ENCODE measurements around the gene MSANTD1.

Gene MSANTD1

DNA sequence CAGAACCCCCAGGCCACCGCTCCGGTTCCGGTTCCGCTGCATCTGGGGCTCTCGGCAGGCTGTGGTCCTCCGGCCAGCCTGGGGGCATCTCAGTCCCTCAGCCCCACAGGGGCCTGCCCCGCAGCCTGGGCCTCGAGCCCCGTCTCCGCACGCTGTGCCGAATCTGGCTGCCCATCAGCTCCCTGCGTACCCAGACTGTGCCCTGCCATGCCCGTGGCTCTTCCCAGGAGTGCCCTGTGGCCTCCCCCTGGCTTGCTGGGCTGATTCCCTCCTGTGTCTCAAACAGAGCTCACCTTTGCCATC, 830 bp upstream of the MSANTD1 start:
- ChIA-PET CTCF (no interaction called here), POLR2A (no interaction called here)
- DNase-seq (ENCODE audit: extremely low spot score) = no peak
- TF ChIP-seq SP1 (IDR thresholded peaks at IDR 0.05) = no peak
- no peak for TF ChIP-seq FOXK2 (IDR thresholded peaks at IDR 0.05)
- TF ChIP-seq, protein P1, sequence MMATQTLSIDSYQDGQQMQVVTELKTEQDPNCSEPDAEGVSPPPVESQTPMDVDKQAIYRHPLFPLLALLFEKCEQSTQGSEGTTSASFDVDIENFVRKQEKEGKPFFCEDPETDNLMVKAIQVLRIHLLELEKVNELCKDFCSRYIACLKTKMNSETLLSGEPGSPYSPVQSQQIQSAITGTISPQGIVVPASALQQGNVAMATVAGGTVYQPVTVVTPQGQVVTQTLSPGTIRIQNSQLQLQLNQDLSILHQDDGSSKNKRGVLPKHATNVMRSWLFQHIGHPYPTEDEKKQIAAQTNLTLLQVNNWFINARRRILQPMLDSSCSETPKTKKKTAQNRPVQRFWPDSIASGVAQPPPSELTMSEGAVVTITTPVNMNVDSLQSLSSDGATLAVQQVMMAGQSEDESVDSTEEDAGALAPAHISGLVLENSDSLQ (IDR thresholded peaks at IDR 0.05) = no peak
- no peak for TF ChIP-seq FOXM1 (IDR thresholded peaks at IDR 0.05; ENCODE audit: borderline replicate concordance)

GRCh38 chr4:3249711-3250437, 915 bp downstream of the MSANTD1 start:
- ChIA-PET CTCF (no interaction called here), POLR2A (no interaction called here)
- DNase-seq (ENCODE audit: extremely low spot score) = no peak
- TF ChIP-seq, protein P1 (IDR thresholded peaks at IDR 0.05) = no peak
- TF ChIP-seq NFRKB (IDR thresholded peaks at IDR 0.05) = no peak
- TF ChIP-seq FOXM1 (IDR thresholded peaks at IDR 0.05; ENCODE audit: borderline replicate concordance) = no peak
- TF ChIP-seq HDGF (IDR thresholded peaks at IDR 0.05; ENCODE audit: borderline replicate concordance) = no peak
- no peak for TF ChIP-seq ELF4 (IDR thresholded peaks at IDR 0.05)
- TF ChIP-seq FOXA1 (IDR thresholded peaks at IDR 0.05) = no peak
- TF ChIP-seq TARDBP (IDR thresholded peaks at IDR 0.05) = no peak
- no peak for TF ChIP-seq ZNF384 (IDR thresholded peaks at IDR 0.05)
- TF ChIP-seq SP1 (IDR thresholded peaks at IDR 0.05) = no peak
- no peak for TF ChIP-seq LEF1 (IDR thresholded peaks at IDR 0.05; ENCODE audit: borderline replicate concordance)
- TF ChIP-seq FOXK2 (IDR thresholded peaks at IDR 0.05) = no peak
- no peak for TF ChIP-seq L3MBTL2 (conservative IDR thresholded peaks at IDR 0.05)
- no peak for TF ChIP-seq SUZ12 (IDR thresholded peaks at IDR 0.05)
- TF ChIP-seq ARNT (IDR thresholded peaks at IDR 0.05) = no peak
- no peak for TF ChIP-seq BHLHE40 (IDR thresholded peaks at IDR 0.05; ENCODE audit: borderline replicate concordance)
- no peak for TF ChIP-seq CTBP1 (IDR thresholded peaks at IDR 0.05; ENCODE audit: borderline replicate concordance)

DNA sequence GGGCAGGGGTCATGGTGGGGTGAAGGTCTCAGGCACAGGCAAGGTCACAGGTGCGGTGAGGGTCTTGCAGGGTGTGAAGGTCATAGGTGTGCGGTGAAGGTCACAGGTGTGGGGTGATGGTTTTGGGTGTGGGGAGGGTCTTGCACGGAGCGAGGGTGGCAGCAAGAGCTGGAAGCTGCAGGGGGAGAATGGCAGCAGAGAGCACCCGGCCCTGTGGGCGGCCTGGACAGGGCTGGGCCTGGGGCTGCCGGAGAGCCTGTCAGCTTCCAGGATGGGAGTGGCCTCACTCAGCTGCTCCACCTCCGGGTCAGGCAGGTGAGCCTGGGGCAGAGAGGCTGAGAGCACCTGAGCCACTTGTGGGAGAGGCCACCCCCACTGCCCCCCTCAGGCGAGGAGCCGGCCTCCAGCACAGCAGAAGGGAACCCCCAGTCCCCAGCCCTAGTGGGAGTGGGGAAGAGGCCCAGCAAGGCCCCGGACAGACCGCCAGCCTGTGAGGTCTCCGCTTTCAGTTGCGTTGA, 1.5 kb downstream of the MSANTD1 start:
- no peak for DNase-seq (ENCODE audit: extremely low spot score)
- ChIA-PET POLR2A (no interaction called here), CTCF (no interaction called here)
- TF ChIP-seq FOXA1 (IDR thresholded peaks at IDR 0.05) = no peak
- TF ChIP-seq ARNT (IDR thresholded peaks at IDR 0.05) = no peak
- TF ChIP-seq FOXK2 (IDR thresholded peaks at IDR 0.05) = no peak
- TF ChIP-seq CTBP1 (IDR thresholded peaks at IDR 0.05; ENCODE audit: borderline replicate concordance) = no peak
- no peak for TF ChIP-seq NFRKB (IDR thresholded peaks at IDR 0.05)
- TF ChIP-seq ZNF384 (IDR thresholded peaks at IDR 0.05) = no peak
- TF ChIP-seq BHLHE40 (IDR thresholded peaks at IDR 0.05; ENCODE audit: borderline replicate concordance) = no peak
- TF ChIP-seq HDGF (IDR thresholded peaks at IDR 0.05; ENCODE audit: borderline replicate concordance) = no peak
- no peak for TF ChIP-seq SUZ12 (IDR thresholded peaks at IDR 0.05)
- TF ChIP-seq L3MBTL2 (conservative IDR thresholded peaks at IDR 0.05) = no peak
- no peak for TF ChIP-seq ELF4 (IDR thresholded peaks at IDR 0.05)
- TF ChIP-seq FOXM1 (IDR thresholded peaks at IDR 0.05; ENCODE audit: borderline replicate concordance) = no peak
- no peak for TF ChIP-seq TARDBP (IDR thresholded peaks at IDR 0.05)
- TF ChIP-seq SP1 (IDR thresholded peaks at IDR 0.05) = no peak
- TF ChIP-seq LEF1 (IDR thresholded peaks at IDR 0.05; ENCODE audit: borderline replicate concordance) = no peak
- TF ChIP-seq, protein P1 (IDR thresholded peaks at IDR 0.05) = no peak

DNA sequence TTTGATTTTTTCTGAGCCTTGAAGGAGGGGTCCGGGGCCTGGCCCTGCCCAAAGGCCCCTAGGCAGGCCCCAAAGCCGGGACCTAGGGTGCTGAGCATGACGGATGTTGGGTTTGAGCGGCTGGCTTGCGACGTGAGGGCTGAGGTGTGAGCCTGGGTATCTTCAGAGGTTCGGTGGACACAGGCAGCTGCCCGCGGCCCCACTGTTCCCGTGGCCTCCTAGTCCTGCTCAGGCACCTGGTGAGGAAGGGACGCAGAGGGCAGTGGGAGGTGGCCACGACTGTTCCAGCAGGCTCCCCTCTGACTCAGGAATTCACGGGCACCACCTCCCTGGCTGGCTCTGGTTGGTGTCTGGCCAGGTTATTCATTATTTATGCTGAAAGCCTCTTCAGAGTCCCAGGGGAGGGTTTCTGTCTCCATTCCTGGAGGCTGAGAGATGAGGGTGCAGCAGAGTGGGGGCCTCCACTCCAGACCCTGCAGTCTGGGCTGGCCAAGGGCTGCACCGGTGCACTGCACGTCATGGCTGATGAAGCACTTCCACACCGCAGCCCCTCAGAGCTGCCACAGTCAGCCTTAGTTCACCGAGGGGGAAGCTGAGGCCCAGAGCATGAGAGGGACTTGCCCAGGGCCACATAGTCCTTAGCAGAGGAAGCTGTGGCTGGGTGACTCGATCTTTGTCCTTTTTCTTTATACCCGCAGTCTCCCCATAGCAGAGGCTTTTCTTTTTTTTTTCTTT, 2.2 kb downstream of the MSANTD1 start:
- CTCF ChIA-PET = no interaction called here
- DNase-seq (ENCODE audit: extremely low spot score) = no peak
- POLR2A ChIA-PET = no interaction called here
- TF ChIP-seq TARDBP (IDR thresholded peaks at IDR 0.05) (no peak), CTBP1 (IDR thresholded peaks at IDR 0.05; ENCODE audit: borderline replicate concordance) (no peak), L3MBTL2 (conservative IDR thresholded peaks at IDR 0.05) (no peak), FOXA1 (IDR thresholded peaks at IDR 0.05) (no peak), LEF1 (IDR thresholded peaks at IDR 0.05; ENCODE audit: borderline replicate concordance) (no peak), FOXK2 (IDR thresholded peaks at IDR 0.05) (no peak), SUZ12 (IDR thresholded peaks at IDR 0.05) (no peak), BHLHE40 (IDR thresholded peaks at IDR 0.05; ENCODE audit: borderline replicate concordance) (no peak), FOXM1 (IDR thresholded peaks at IDR 0.05; ENCODE audit: borderline replicate concordance) (no peak), HDGF (IDR thresholded peaks at IDR 0.05; ENCODE audit: borderline replicate concordance) (no peak), SP1 (IDR thresholded peaks at IDR 0.05) (no peak), NFRKB (IDR thresholded peaks at IDR 0.05) (no peak), ARNT (IDR thresholded peaks at IDR 0.05) (no peak), ZNF384 (IDR thresholded peaks at IDR 0.05) (no peak), ELF4 (IDR thresholded peaks at IDR 0.05) (no peak)

DNA sequence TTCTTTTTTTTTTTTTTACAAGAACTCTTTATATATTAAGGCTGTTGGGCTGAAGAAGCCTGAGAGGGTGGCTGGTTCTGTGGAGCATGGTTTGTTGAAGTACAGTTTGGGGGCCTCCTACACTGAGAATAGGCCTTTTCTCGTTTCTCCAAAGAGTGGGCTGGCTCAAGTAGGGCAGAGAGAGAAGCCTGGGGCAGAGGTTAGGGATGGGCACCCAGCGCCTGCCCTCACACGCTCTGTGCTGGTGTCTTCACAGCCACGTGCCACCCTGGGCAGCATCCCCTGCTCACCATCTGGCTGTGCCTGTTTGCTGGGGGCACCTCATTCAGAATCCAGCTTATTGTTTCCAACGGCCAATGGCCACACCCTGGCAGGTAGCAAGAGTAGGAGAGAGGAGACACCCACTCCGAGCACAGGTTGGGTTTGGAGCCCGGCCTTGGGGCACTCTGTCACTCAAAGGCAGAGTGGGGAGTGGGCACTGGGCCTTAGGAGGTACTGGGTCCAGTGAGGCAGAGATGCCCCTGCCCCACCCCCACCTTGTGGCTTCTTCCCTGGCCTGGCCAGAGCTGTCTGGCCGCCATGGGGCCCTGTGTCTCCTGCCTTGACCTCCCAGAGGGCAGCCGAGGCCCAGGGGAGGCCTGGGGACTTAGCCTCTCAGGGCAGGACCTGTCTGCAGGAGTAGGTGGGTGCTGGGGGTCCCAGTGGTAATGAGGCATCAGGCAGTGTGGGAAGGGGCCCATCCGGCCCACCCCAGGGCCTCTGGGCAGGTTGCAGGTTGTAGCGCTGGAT, 2.9 kb downstream of the MSANTD1 start:
- TF ChIP-seq ELF4 (IDR thresholded peaks at IDR 0.05) = no peak
- no peak for TF ChIP-seq BHLHE40 (IDR thresholded peaks at IDR 0.05; ENCODE audit: borderline replicate concordance)
- TF ChIP-seq CTBP1 (IDR thresholded peaks at IDR 0.05; ENCODE audit: borderline replicate concordance) = no peak
- TF ChIP-seq FOXA1 (IDR thresholded peaks at IDR 0.05) = no peak
- CTCF ChIA-PET = no interaction called here
- no peak for DNase-seq (ENCODE audit: extremely low spot score)
- POLR2A ChIA-PET = no interaction called here

All from HEK293T (cell line).